ENCODE results near the gene AKAIN1.

DNA sequence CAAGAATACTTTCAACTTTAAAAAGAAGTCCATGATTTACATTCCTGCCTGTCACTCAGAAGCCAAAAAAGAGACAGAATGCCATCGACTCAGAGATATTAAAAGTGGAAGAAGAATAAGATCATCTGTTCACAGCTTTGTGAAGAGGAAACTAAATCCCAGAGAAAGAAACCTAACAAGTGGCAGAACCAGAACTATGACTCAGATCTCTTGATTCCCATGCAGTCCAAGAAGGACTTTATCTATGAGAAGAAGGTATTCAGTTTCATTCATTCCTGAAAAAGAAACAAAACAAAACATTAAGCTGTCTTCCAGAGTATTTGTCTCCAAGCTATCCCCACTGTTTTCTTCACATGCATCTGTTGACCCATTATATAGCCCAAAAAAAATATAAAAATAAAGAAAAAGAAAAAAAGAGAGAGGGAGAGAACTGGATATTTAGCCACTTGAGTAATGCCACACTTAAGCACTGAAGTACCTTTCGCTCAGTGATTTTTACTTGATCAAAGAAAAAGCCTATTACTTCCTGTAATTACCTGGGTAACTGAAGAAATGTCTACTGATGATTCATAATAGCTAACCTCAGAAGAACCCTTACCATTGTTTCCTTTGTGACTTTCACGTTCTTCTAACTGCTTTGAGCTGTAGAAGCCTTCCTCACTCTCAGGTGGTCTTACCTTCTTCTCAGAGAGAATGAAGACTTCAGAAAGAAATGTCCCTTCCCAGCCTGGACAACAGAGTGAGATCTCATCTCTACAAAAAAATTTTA is 17.7 kb upstream of the AKAIN1 start:
- TF ChIP-seq, protein P1, sequence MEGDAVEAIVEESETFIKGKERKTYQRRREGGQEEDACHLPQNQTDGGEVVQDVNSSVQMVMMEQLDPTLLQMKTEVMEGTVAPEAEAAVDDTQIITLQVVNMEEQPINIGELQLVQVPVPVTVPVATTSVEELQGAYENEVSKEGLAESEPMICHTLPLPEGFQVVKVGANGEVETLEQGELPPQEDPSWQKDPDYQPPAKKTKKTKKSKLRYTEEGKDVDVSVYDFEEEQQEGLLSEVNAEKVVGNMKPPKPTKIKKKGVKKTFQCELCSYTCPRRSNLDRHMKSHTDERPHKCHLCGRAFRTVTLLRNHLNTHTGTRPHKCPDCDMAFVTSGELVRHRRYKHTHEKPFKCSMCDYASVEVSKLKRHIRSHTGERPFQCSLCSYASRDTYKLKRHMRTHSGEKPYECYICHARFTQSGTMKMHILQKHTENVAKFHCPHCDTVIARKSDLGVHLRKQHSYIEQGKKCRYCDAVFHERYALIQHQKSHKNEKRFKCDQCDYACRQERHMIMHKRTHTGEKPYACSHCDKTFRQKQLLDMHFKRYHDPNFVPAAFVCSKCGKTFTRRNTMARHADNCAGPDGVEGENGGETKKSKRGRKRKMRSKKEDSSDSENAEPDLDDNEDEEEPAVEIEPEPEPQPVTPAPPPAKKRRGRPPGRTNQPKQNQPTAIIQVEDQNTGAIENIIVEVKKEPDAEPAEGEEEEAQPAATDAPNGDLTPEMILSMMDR (IDR thresholded peaks at IDR 0.05), result no peak
- TF ChIP-seq POLR2A (IDR thresholded peaks at IDR 0.05), result no peak
